Kasumi-1 (cell line): ENCODE results near the gene FFAR2.
"Not testable (repeated sequence)": the region's sequence is repeated elsewhere in the genome, so short reads cannot be mapped to it uniquely, and the experiment has no call there.

Source experiments
- DNase-seq, 2 experiments: peaks; one replicate each; lab custom pipeline; 2025; lab: John Stamatoyannopoulos, UW

The FFAR2 gene

DNA sequence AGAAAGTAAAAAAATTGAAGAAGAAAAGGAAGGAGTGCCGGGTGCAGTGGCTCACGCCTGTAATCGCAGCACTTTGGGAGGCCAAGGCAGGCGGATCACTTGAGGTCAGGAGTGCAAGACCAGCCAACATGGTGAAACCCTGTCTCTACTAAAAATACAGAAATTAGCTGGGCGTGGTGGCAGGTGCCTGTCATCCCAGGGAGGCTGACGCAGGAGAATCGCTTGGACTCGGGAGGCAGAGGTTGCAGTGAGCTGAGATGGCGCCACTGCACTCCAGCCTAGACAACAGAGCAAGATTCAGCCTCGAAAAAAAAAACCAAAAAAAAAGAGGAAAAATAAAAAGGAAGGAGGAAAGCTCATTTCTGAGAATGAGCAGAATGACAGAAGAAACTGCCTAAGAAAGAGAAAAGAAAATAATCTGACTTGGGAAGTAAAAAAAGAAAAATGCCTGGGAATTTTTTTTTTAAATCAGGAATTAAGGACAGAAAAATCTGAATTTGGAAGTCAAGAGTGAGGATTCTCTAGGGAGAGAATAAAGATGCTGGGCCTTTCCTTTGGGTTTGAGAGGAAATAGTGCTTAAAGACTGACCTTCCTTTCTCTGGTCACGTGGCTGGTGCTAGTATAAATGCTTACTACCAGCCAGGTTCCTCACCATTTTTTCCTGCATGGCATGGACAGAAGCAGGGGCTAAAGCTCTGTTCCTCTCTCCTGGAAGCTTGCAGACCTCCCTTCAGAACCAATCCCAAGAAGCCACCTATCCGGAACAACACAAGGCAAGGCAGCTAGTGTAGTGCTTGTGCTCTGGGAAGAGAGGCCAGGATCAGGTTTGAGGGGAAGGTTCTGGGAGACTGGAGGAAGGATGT is at the start of gene FFAR2:
Gene FFAR2, plus strand, starts transcription at position 652 of the 864 bp plus-strand sequence. CDS start 1,458 bp downstream, outside the sequence.
- no peak for DNase-seq

- DNase-seq: no peak
Observed at GRCh38 chr19:35398570-35398969, 49.5 kb upstream of the FFAR2 start.

- DNase-seq: no peak
Observed at GRCh38 chr19:35399231-35399630, 48.8 kb upstream of the FFAR2 start.

DNA sequence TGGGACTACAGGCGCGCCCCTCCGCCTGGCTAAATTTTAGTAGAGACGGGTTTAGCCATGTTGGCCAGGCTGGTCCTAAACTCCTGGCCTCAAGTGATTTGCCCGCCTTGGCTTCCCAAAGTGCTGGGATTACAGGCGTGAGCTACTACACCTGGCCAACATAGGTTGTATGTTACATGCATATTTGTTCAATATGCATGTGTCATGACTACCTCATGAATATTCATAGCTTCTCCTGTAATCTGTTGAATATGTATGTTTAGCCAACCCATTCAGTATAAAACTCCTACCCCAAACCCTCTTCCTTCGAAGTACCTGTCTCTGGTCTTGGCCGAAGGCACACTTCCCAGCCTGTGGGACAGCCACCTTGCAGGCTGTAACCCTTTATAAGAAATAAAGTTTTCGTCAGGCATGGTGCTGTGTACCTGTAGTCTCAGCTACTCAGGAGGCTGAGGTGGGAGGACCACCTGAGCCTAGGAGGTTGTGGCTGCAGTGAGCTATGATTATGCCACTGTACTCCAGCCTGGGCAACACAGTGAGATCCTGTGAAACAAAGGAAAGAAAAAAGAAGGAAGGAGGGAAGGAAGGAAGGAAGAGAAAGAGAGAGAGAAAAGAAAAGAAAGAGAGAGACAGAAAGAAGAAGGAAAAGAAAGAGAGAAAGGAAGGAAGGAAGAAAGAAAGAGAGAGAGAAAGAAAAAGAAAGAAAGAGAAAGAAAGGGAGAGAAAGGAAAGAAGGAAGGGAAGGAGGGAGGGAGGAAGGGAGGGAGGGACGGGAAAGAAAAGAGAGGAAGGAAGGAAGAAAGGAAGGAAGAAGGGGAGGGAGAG is 47.9 kb upstream of the FFAR2 start:
- DNase-seq: no peak

DNA sequence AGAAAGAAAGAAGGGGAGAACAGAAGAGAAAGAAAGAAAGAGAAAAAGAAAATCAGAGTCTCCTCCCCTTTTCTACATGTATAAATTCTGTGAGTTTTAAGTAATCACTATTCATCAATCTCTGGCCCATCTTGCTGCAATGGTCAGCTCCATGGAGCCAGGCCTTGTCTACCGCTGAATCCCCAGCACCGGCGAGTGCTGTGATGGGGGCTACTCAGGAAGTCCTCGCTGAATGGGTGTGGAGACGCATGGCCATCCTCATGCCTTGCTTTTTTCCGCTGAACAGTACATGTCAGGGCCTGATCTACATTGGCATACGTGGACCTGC is 47.3 kb upstream of the FFAR2 start:
- no peak for DNase-seq

- not testable (repeated sequence) for DNase-seq
Observed at GRCh38 chr19:35401416-35401815, 46.6 kb upstream of the FFAR2 start.

GRCh38 chr19:35403116-35403760 is 44.8 kb upstream of the FFAR2 start:
- no peak for DNase-seq

DNA sequence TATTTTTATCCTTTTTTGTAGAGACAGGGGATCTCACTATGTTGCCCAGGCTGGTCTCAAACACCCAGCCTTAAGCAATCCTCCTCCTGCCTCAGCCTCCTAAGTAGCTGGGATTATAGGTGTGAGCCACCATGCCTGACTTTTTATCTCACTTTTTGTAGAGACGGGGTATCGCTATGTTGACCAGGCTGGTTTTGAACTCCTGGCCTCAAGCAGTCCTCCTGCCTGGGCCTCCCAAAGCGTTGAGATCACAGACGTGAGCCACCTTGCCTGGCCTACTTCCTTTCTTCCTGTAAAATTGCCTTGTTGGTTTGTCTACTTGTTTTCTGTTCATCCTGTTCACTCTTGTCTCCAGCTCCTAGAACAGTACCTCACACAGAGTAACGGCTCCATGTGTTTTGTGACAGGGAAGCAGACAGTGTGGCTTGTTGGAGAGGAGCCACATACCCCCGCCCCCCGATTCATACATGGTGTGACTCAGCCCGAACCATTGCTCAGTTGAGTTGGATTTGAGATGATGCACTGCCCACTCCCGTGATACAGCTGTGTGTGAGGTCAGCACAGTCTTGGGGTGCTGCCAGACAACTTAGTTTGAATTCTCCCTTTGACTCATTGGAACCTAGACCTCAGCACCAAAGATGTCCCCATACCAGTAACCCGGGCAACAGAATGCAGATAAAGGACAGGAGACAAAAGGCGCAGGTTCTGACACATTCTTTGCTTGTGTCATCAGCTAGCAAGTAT is 43.0 kb upstream of the FFAR2 start:
- DNase-seq: no peak

- no peak for DNase-seq
Observed at GRCh38 chr19:35407619-35408018, 40.4 kb upstream of the FFAR2 start.

- no peak for DNase-seq
Observed at GRCh38 chr19:35408284-35409171, 39.5 kb upstream of the FFAR2 start.

DNA sequence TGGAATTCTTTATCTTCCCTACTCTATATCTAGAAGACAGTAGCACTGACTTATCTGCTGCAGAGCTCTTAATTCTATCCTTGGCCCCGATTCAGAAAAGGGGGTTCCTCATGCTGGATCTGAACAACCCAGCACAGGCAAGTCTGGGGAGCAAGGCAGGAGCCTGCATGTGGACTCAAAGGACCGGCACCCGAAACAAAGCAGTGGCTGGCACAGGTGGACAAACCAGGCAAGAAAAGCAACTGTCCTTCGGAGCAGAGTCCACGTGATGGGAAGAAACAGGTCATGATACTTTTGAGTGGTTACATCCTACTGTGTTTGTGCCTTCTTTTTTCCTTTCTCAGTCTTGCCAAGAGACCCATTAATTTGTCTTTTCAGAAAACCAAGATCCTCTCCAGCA is 38.9 kb upstream of the FFAR2 start:
- DNase-seq: no peak

- no peak for DNase-seq
Observed at GRCh38 chr19:35410487-35410886, 37.6 kb upstream of the FFAR2 start.

DNA sequence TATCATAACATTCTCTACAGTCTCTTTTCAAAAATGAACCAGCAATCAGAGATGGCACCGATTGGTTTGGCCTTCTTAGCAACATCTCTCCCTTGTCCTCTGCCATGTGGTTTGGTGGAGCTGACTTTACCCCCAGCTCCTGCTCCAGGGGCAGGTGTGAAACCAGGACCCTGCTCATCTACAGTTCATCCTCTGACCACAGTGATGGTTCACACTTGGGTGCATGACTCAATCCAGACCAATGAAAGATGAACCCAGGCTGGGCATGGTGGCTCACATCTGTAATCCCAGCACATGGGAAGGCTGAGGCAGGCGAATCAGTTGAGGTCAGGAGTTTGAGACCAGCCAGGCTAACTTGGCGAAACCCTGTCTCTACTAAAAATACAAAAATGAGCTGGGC is 33.6 kb upstream of the FFAR2 start:
- no peak for DNase-seq

- DNase-seq: no peak
Observed at GRCh38 chr19:35416331-35416730, 31.7 kb upstream of the FFAR2 start.

DNA sequence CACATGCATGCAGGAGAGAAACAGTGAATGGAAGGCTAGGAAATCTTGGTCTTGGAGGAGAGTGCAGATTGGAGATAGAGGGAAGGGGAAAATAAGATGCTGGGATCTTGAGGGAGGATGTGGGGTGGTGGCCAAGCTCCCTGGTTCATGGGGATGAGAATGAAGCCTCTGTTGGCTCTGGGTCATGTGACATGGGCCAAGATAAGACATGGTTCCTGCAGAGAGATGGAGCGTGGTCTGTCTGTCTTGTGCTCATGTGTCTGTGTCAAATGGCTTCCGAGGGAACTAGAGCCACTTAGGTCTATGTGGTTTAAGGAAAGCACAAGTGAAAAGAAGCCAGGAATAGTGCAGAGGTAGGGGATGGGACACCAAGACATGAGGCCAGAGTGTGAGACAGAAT is 30.8 kb upstream of the FFAR2 start:
- no peak for DNase-seq

DNA sequence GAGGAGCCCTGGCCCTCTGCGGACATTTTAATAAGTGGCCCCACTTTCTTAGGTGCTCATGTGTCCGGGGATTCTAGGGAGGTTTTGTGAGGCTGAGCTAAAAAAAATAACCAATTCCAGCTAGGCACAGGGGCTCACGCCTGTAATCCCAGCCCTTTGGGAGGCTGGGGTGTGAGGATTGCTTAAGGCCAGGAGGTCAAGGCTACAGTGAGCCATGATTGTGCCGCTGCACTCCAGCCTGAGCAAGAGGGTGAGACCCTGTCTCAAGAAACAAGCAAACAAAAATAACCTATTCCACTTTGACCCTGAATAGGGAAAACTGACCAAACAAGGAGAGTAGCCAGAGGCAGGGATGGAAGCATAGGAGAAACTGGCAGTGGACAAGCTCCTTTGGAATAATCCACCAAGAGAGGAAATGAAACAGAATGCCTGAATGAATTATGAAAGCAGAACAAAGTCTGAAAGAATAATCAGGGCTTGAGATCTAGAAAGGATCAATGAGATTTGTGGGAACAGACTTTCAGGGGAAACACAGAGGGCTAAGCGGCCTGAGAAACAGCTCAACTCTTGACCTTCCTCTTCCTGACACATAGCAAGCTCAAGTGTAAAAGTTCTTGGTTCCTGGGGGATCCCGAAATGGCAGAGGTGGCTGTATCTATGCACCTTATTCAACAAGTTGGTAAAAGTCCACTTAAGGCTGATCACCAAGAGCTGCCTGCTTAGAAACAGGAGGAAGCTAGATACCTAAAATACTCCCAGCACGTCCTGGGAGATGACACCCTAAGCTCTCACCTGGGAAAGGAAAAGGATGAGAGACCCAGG is 30.1 kb upstream of the FFAR2 start:
- DNase-seq: no peak

DNA sequence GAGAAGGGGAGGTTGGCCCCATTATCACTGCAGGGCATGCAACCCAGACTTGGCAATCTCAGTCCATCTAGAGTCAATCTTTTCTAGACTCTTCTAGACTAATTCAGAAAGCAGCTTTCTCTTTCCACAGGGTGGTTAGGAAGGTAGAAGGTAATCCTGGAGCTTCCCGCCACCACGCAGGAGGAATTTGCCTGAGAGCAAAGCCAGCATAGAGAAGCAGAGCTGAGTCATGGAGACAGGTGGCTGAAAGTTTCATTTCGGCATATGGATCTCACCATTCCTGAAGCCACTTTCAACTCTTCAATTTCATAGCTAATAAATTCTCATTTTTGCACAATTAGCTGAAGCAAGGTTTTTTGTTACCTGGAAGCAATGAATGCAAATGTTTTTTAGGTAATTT is 29.0 kb upstream of the FFAR2 start:
- DNase-seq: no peak

DNA sequence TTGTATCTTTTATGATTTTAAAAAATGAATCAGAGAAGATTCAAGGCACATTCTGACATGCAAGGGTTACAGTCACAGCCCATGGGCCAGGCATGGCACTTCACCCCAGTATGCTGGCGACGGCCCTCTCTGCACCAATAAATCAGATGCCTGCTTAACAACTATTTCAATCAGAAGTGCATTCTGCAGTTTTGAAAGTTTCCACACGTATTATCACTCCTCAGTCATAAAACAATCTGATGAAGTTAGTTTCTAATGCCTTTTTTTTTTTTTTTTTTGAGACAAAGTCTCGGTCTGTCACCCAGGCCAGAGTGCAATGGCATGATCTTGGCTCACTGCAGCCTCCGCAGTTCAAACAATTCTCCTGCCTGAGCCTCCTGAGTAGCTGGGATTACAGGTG is 28.3 kb upstream of the FFAR2 start:
- DNase-seq: no peak

GRCh38 chr19:35421362-35421761 is 26.7 kb upstream of the FFAR2 start:
- no peak for DNase-seq

DNA sequence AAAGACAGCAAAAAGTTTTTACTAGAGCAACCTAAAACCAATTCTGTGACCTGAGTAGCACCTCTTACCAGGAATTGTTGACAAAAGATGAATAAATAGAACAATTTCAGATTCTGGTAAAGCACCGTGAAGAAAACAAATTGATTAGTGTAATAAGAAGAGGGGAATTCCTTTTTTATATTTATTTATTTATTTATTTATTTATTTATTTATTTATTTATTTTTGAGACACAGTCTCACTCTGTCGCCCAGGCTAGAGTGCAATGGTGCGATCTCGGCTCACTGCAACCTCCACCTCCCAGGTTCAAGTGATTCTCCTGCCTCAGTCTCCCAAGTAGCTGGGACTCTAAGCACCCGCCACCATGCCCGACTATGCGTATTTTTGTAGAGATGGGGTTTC is 24.7 kb upstream of the FFAR2 start:
- not testable (repeated sequence) for DNase-seq
